B cell (primary cell): Measurements from ENCODE around the gene PCDH10. TPM values are rescaled to one million over a fixed set of nuclear protein-coding genes. Genes with fewer than 3 reads are reported as not detected.
A peak's percentile ranks its signal among the peaks of the same experiment; 100 is the strongest.

ENCODE experiments used
- ATAC-seq: fragments of 200-7000 bp; cut with Tn5 transposase; one replicate; pipeline ENCODE4 v1.10.0; 2021; ENCODE audit warnings: low read depth, mild to moderate bottlenecking, moderate number of reproducible peaks, moderate library complexity
- CTCF ChIA-PET: fragments of 350-600 bp; sonication (Branson Sonifier 250); formaldehyde crosslinking; loops from one replicate; lab custom pipeline; 2021; ENCODE audit warnings: antibody characterized with exemption, inconsistent platforms; lab: Charles Lee
- POLR2A ChIA-PET: fragments of 350-600 bp; sonication (Branson Sonifier 250); formaldehyde crosslinking; loops from one replicate; lab custom pipeline; 2021; ENCODE audit warnings: antibody characterized with exemption; lab: Charles Lee
- DNase-seq: peaks from one replicate; pipeline ENCODE4 v3.0.0; 2013
- H2AFZ ChIP-seq: 2 replicates; pipeline ENCODE4 v1.6.1; 2012; ENCODE audit warnings: mild to moderate bottlenecking, low read depth, low read length; ENCODE audit not compliant: insufficient read depth, poor library complexity, severe bottlenecking
- H3K27ac ChIP-seq, 2 donors: 1 replicate in 1 of 2; 2 replicates in 1 of 2; pipeline ENCODE4 v1.5.1; 2012 to 2013; ENCODE audit warnings: low read length in 2 of 2, mild to moderate bottlenecking in 2 of 2, moderate library complexity in 1 of 2
- H3K27me3 ChIP-seq, 4 experiments: fragments of 200-600 bp in 1 of 4; sonication (generic) in 1 of 4; replicated peaks in 1 of 4; 1 replicate in 2 of 4; 2 replicates in 2 of 4; pipeline versions ENCODE4 v1.6.1 to v1.7.0; 2013 to 2016; ENCODE audit warnings: low read length in 3 of 4, mild to moderate bottlenecking in 2 of 4, mixed read lengths in 1 of 4, moderate library complexity in 1 of 4; ENCODE audit not compliant: insufficient read depth in 4 of 4, control insufficient read depth in 3 of 4; ENCODE audit errors: control extremely low read depth in 1 of 4
- H3K36me3 ChIP-seq, 2 experiments: replicated peaks in 1 of 2; 1 replicate in 1 of 2; 2 replicates in 1 of 2; pipeline versions ENCODE4 v1.6.1 to v1.7.1; 2013; ENCODE audit warnings: low read length in 1 of 2; ENCODE audit not compliant: insufficient read depth in 2 of 2, control insufficient read depth in 1 of 2; ENCODE audit errors: control extremely low read depth in 1 of 2, extremely low read depth in 1 of 2
- H3K4me1 ChIP-seq, 2 donors: fragments of 200-600 bp in 1 of 2; sonication (generic) in 1 of 2; 1 replicate in 1 of 2; 2 replicates in 1 of 2; pipeline versions ENCODE4 v1.5.1 to v1.6.1; 2013 to 2017; ENCODE audit warnings: low read length in 2 of 2; ENCODE audit not compliant: control insufficient read depth in 2 of 2, insufficient read depth in 2 of 2
- H3K4me2 ChIP-seq: replicated peaks from 2 replicates; pipeline ENCODE3; 2012; ENCODE audit warnings: mild to moderate bottlenecking, low read depth, low read length; ENCODE audit not compliant: poor library complexity, severe bottlenecking
- H3K4me3 ChIP-seq, 5 experiments: fragments of 200-600 bp in 1 of 5; sonication (generic) in 1 of 5; 1 replicate in 3 of 5; 2 replicates in 2 of 5; pipeline versions ENCODE4 v1.5.1 to v1.7.0; 2011 to 2016; ENCODE audit warnings: low read length in 4 of 5, mild to moderate bottlenecking in 4 of 5, low read depth in 2 of 5, control low read depth in 1 of 5, moderate library complexity in 1 of 5; ENCODE audit not compliant: insufficient read depth in 1 of 5; ENCODE audit errors: control extremely low read depth in 1 of 5, extremely low read depth in 1 of 5
- H3K79me2 ChIP-seq: fragments of 200-600 bp; sonication (generic); one replicate; pipeline ENCODE4 v1.6.0; 2016; ENCODE audit warnings: low read length; ENCODE audit not compliant: control insufficient read depth, insufficient read depth
- H3K9ac ChIP-seq: fragments of 200-600 bp; sonication (generic); 2 replicates; pipeline ENCODE4 v1.6.1; 2017; ENCODE audit warnings: mild to moderate bottlenecking, low read length, moderate library complexity
- H3K9me3 ChIP-seq, 3 donors: one replicate each; pipeline versions ENCODE4 v1.6.1 to v1.7.1; 2013; ENCODE audit warnings: low read length in 2 of 3; ENCODE audit not compliant: control insufficient read depth in 2 of 3, insufficient read depth in 1 of 3; ENCODE audit errors: control extremely low read depth in 1 of 3
- H4K20me1 ChIP-seq: 2 replicates; pipeline ENCODE4 v1.6.0; 2012; ENCODE audit warnings: mild to moderate bottlenecking, low read length; ENCODE audit not compliant: insufficient read depth, control insufficient read depth, poor library complexity, severe bottlenecking
- H3K27ac Mint-ChIP-seq: one replicate; pipeline ENCODE4 v1.8.0; 2021; ENCODE audit warnings: mixed read lengths
- H3K27me3 Mint-ChIP-seq: one replicate; pipeline ENCODE4 v1.8.0; 2021; ENCODE audit warnings: mixed read lengths
- H3K4me1 Mint-ChIP-seq: one replicate; pipeline ENCODE4 v1.8.0; 2021; ENCODE audit warnings: mixed read lengths
- H3K4me3 Mint-ChIP-seq: one replicate; pipeline ENCODE4 v1.8.0; 2021; ENCODE audit warnings: mixed read lengths
- H3K9me3 Mint-ChIP-seq: one replicate; pipeline ENCODE4 v1.8.0; 2022; ENCODE audit warnings: mixed read lengths; ENCODE audit not compliant: insufficient read depth
- CTCF ChIP-seq: fragments of 200-600 bp; IDR thresholded peaks from one replicate; pipeline ENCODE4 v1.8.0; 2022; ENCODE audit warnings: antibody characterized with exemption, mild to moderate bottlenecking
- EZH2 ChIP-seq: IDR thresholded peaks from 2 replicates; pipeline ENCODE4 v1.6.1; 2012; ENCODE audit warnings: borderline replicate concordance, low read depth, mild to moderate bottlenecking, moderate library complexity, low read length; ENCODE audit not compliant: insufficient read depth, poor library complexity, severe bottlenecking
- WGBS: methylation state at CpG from one replicate; pipeline ENCODE4 v1.1.5; 2013; ENCODE audit warnings: missing lambda C conversion rate; ENCODE audit not compliant: insufficient coverage; 5-methylcytosine and 5-hydroxymethylcytosine counted together
- intact Hi-C: fragments of 100-400 bp; cut with micrococcal nuclease; formaldehyde crosslinking; loops from one replicate; pipeline ENCODE4 v1.10.0; 2022
- polyA plus RNA-seq: library from polyadenylated mRNA; depleted of rRNA; stranded (reverse); fragments of >200 nt; gene quantifications from 2 replicates; pipeline ENCODE4 v1.2.3, GENCODE V29; 2012
- total RNA-seq, 2 donors: library from RNA; stranded (reverse); fragments of 120-200 nt in 1 of 2; gene quantifications; 1 replicate in 1 of 2; 2 replicates in 1 of 2; pipeline versions ENCODE4 v1.2.3 to v1.2.4, GENCODE V29; 2013 to 2022

The PCDH10 gene
- total and polyA plus RNA-seq, 2 donors (not counting 1 experiment from before 2014, with no cell fraction given), result not detected

- Histone ChIP-seq H3K27ac (no peak overlapping the region), H3K27me3 (peaks cover 0 to 59% (median 32%) of the 10 kb centered on the region in 4 experiments), H3K9me3 (peaks cover 0 to 36% (median 0%) of the 10 kb centered on the region in 3 donors), H3K79me2 (no peaks in the 10 kb centered on the region), H3K4me2 (no peak overlapping the region), H3K36me3 (no peaks in the 10 kb centered on the region), H3K9ac (no peak overlapping the region), H3K4me3 (no peak overlapping the region), H3K4me1 (peaks cover 8 to 18% of the 10 kb centered on the region in 2 donors), H2AFZ (no peak overlapping the region), H4K20me1 (no peaks in the 10 kb centered on the region)
- H3K4me3 Mint-ChIP-seq, result no peak overlapping the region
- H3K27ac Mint-ChIP-seq, result no peak overlapping the region
- TF ChIP-seq CTCF (peak; percentile 19), EZH2 (no peak)
- intact Hi-C loops, result no loop called here
- ChIA-PET POLR2A (no interaction called here), CTCF (no interaction called here)
- ATAC-seq, result no peak
- H3K4me1 Mint-ChIP-seq, result peaks cover 13% of the 10 kb centered on the region
- DNase-seq, result no peak
- H3K27me3 Mint-ChIP-seq, result peaks cover 42% of the 10 kb centered on the region
- no peaks in the 10 kb centered on the region for H3K9me3 Mint-ChIP-seq
- WGBS, result 9% methylated on average over 21 of the region's 29 CpGs
These were observed 2.4 kb upstream of the PCDH10 start for GRCh38 chr4:133146574-133147241.

- no peak overlapping the region for H3K27ac ChIP-seq
- H3K4me3 ChIP-seq, result no peak overlapping the region
- no peak for ATAC-seq
- Mint-ChIP-seq H3K4me3 (no peak overlapping the region), H3K27me3 (peaks cover 44% of the 10 kb centered on the region), H3K4me1 (peaks cover 13% of the 10 kb centered on the region), H3K27ac (no peak overlapping the region), H3K9me3 (no peaks in the 10 kb centered on the region)
- no peaks in the 10 kb centered on the region for H3K79me2 ChIP-seq
- TF ChIP-seq CTCF, result no peak
- no peak for TF ChIP-seq EZH2
- POLR2A ChIA-PET, result no interaction called here
- no peak for DNase-seq
- peaks cover 8 to 18% of the 10 kb centered on the region in 2 donors for H3K4me1 ChIP-seq
- H4K20me1 ChIP-seq, result no peaks in the 10 kb centered on the region
- peaks cover 0 to 43% (median 0%) of the 10 kb centered on the region in 3 donors for H3K9me3 ChIP-seq
- no peaks in the 10 kb centered on the region for H3K36me3 ChIP-seq
- intact Hi-C loops, result no loop called here
- CTCF ChIA-PET, result no interaction called here
- H3K27me3 ChIP-seq, result peaks cover 0 to 65% (median 33%) of the 10 kb centered on the region in 4 experiments
- H2AFZ ChIP-seq, result no peak overlapping the region
- H3K4me2 ChIP-seq, result no peak overlapping the region
- H3K9ac ChIP-seq, result no peak overlapping the region
- 8% methylated on average over 19 of the region's 23 CpGs for WGBS
These were observed 1.7 kb upstream of the PCDH10 start for GRCh38 chr4:133147286-133147821.
